Smooth muscle cell (in vitro differentiated cells): ENCODE measurements around the gene MYO5A. TPM values are rescaled to one million over a fixed set of nuclear protein-coding genes. Genes with fewer than 3 reads are reported as not detected.

ENCODE experiments used
- DNase-seq: peaks from one replicate; lab custom pipeline; 2025; ENCODE audit not compliant: unreplicated experiment; lab: John Stamatoyannopoulos, UW
- H2AFZ ChIP-seq: fragments of 200-600 bp; sonication (generic); 2 replicates; pipeline ENCODE4 v1.6.0; 2016; ENCODE audit warnings: antibody characterized with exemption, low read depth, mild to moderate bottlenecking
- H3F3A ChIP-seq: fragments of 200-600 bp; sonication (generic); 2 replicates; pipeline ENCODE4 v1.6.0; 2017; ENCODE audit warnings: antibody characterized with exemption, low read depth
- H3K27ac ChIP-seq: fragments of 200-600 bp; sonication (generic); 2 replicates; pipeline ENCODE4 v1.5.1; 2016; ENCODE audit warnings: low read depth, mild to moderate bottlenecking
- H3K27me3 ChIP-seq: fragments of 200-600 bp; sonication (generic); 2 replicates; pipeline ENCODE4 v1.6.1; 2016; ENCODE audit warnings: low read depth, mild to moderate bottlenecking
- H3K36me3 ChIP-seq: fragments of 200-600 bp; sonication (generic); 2 replicates; pipeline ENCODE4 v1.5.1; 2016; ENCODE audit warnings: low read depth
- H3K4me1 ChIP-seq: fragments of 200-600 bp; sonication (generic); 2 replicates; pipeline ENCODE4 v1.5.1; 2016; ENCODE audit warnings: low read depth
- H3K4me2 ChIP-seq: fragments of 200-600 bp; sonication (generic); 2 replicates; pipeline ENCODE4 v1.6.0; 2016; ENCODE audit warnings: mild to moderate bottlenecking
- H3K4me3 ChIP-seq: fragments of 200-600 bp; sonication (generic); 2 replicates; pipeline ENCODE4 v1.5.1; 2016; ENCODE audit warnings: mild to moderate bottlenecking
- H3K79me2 ChIP-seq: fragments of 200-600 bp; sonication (generic); 2 replicates; pipeline ENCODE4 v1.6.0; 2016; ENCODE audit warnings: low read depth, mild to moderate bottlenecking
- H3K9ac ChIP-seq: fragments of 200-600 bp; sonication (generic); 2 replicates; pipeline ENCODE4 v1.6.0; 2016; ENCODE audit warnings: low read depth
- H3K9me3 ChIP-seq: fragments of 200-600 bp; sonication (generic); replicated peaks from 2 replicates; pipeline ENCODE4 v1.5.1; 2016; ENCODE audit warnings: low read depth
- H4K20me1 ChIP-seq: fragments of 200-600 bp; sonication (generic); 2 replicates; pipeline ENCODE4 v1.6.0; 2016; ENCODE audit warnings: low read depth
- WGBS: methylation state at CpG from one replicate; pipeline ENCODE4 v1.1.7; 2016; ENCODE audit warnings: low lambda C conversion rate; 5-methylcytosine and 5-hydroxymethylcytosine counted together
- polyA plus RNA-seq: library from polyadenylated mRNA; unstranded; fragments of >200 nt; fragmentation: Nextera tagmentation; extraction: Ambion mirVana; gene quantifications from 2 replicates; pipeline ENCODE4 v1.2.1, GENCODE V29; 2016
- total RNA-seq: library from RNA; depleted of rRNA; stranded (reverse); fragments of >200 nt; gene quantifications from 2 replicates; pipeline ENCODE4 v1.2.3, GENCODE V29; 2014
- TF ChIP-seq, protein P1 (sequence below): fragments of 200-600 bp; sonication (generic); IDR thresholded peaks from 2 replicates; pipeline ENCODE4 v1.5.1; 2017; ENCODE audit warnings: borderline replicate concordance, mild to moderate bottlenecking, antibody characterized with exemption; ENCODE audit not compliant: insufficient read depth, poor library complexity, severe bottlenecking

Gene MYO5A
- total and polyA plus RNA-seq, 2 experiments from 2014 or later = 29.4 to 68.8 TPM

DNA sequence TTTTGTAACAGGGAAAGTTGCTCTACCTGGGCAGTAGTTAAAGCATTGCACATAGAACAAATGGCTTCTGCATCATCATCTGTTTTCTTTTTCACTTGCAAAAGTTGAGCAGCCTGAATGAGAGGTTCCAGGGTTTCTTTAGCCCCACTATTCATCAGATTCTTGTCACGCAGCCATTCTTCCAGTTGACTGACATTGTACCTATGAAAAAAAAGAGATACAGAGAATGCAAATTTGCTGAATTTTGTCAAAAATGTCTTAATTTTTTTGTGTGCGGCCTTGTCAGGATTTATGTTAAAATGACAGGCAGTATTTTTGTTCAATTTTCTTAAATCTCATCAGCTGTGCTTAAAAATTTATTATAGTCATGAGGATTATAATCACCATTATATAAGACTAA lies 211.7 kb downstream of the MYO5A start:
- TF ChIP-seq, protein P1, sequence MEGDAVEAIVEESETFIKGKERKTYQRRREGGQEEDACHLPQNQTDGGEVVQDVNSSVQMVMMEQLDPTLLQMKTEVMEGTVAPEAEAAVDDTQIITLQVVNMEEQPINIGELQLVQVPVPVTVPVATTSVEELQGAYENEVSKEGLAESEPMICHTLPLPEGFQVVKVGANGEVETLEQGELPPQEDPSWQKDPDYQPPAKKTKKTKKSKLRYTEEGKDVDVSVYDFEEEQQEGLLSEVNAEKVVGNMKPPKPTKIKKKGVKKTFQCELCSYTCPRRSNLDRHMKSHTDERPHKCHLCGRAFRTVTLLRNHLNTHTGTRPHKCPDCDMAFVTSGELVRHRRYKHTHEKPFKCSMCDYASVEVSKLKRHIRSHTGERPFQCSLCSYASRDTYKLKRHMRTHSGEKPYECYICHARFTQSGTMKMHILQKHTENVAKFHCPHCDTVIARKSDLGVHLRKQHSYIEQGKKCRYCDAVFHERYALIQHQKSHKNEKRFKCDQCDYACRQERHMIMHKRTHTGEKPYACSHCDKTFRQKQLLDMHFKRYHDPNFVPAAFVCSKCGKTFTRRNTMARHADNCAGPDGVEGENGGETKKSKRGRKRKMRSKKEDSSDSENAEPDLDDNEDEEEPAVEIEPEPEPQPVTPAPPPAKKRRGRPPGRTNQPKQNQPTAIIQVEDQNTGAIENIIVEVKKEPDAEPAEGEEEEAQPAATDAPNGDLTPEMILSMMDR = no peak
- peaks cover 19% of the 10 kb centered on the region for H3K36me3 ChIP-seq
- no peaks in the 10 kb centered on the region for H3K9me3 ChIP-seq
- H3K79me2 ChIP-seq = no peaks in the 10 kb centered on the region
- H3K4me1 ChIP-seq = no peaks in the 10 kb centered on the region
- DNase-seq = no peak
- H3F3A ChIP-seq = no peaks in the 10 kb centered on the region
- H3K4me3 ChIP-seq = no peak overlapping the region
- H2AFZ ChIP-seq = no peak overlapping the region
- WGBS = 95% methylated on average over 2 of the region's 2 CpGs
- no peaks in the 10 kb centered on the region for H4K20me1 ChIP-seq
- H3K9ac ChIP-seq = no peak overlapping the region
- no peak overlapping the region for H3K27ac ChIP-seq
- no peak overlapping the region for H3K4me2 ChIP-seq
- H3K27me3 ChIP-seq = no peaks in the 10 kb centered on the region

DNA sequence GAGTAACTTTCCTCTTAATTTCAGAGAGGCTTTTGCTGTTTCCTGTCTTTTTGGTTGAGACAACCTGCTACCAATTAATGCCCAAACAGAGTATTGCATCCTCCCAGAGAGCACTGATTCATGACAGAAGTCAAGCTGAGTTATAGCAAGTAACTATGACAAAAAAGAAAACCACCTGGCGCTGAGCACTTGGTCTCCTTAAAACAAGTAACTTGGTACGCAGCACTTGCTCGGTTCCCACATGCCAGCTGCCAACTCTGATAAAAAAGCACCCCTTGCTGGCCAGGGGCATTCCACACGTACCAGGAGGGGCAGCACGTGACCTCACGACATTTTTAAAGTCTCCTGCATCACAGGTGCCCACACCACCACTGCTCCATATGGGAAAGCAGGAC lies 219.5 kb downstream of the MYO5A start:
- 96% methylated on average over 6 of the region's 6 CpGs for WGBS
- Histone ChIP-seq H3K9me3 (no peaks in the 10 kb centered on the region), H3F3A (no peaks in the 10 kb centered on the region), H3K36me3 (peaks cover 9% of the 10 kb centered on the region), H3K4me1 (no peaks in the 10 kb centered on the region), H3K4me3 (no peak overlapping the region), H3K79me2 (no peaks in the 10 kb centered on the region), H4K20me1 (no peaks in the 10 kb centered on the region), H3K27me3 (no peaks in the 10 kb centered on the region), H3K9ac (no peak overlapping the region), H3K4me2 (no peak overlapping the region), H2AFZ (no peak overlapping the region), H3K27ac (no peak overlapping the region)
- no peak for DNase-seq
- TF ChIP-seq, protein P1 = no peak

DNA sequence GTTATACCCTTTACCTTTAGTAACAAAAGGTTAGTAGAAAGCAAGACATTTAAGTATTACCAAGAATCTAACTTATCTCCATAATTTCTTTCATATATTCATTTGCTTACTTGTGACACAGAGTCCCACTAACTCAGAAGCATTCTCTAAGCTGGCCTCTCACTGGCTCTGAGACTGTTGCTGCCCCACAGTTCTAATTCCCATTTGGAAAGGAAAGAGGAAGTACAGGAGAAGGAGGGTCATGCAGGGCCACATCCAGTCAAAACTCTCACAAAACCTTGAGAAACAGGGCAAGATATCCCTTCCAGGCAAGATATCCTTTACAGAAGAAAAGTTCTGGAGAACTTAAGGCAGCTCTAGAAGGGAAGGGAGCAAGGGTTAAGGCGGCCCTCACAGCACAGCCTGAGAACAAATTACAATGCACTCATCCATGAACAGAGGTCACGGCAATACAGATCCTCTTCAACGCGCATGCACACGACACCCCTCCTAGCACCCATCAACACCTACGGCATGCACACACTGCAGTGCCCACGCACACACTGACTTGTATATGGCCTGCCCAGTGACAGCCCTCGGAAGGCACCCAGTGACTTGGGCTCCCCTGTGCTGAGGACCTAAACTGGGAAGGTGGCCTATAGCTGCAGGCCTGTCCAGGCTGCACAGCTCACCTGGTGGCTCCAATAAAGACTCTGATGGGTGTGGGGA lies 220.1 kb downstream of the MYO5A start:
- H3K4me1 ChIP-seq = no peaks in the 10 kb centered on the region
- no peak overlapping the region for H3K9ac ChIP-seq
- H3K9me3 ChIP-seq = no peaks in the 10 kb centered on the region
- no peak for DNase-seq
- peaks cover 9% of the 10 kb centered on the region for H3K36me3 ChIP-seq
- H3K27me3 ChIP-seq = no peaks in the 10 kb centered on the region
- TF ChIP-seq, protein P1 = no peak
- H3K79me2 ChIP-seq = no peaks in the 10 kb centered on the region
- no peak overlapping the region for H3K4me3 ChIP-seq
- H2AFZ ChIP-seq = no peak overlapping the region
- WGBS = 89% methylated on average over 8 of the region's 8 CpGs
- no peaks in the 10 kb centered on the region for H3F3A ChIP-seq
- no peak overlapping the region for H3K27ac ChIP-seq
- no peak overlapping the region for H3K4me2 ChIP-seq
- H4K20me1 ChIP-seq = no peaks in the 10 kb centered on the region

DNA sequence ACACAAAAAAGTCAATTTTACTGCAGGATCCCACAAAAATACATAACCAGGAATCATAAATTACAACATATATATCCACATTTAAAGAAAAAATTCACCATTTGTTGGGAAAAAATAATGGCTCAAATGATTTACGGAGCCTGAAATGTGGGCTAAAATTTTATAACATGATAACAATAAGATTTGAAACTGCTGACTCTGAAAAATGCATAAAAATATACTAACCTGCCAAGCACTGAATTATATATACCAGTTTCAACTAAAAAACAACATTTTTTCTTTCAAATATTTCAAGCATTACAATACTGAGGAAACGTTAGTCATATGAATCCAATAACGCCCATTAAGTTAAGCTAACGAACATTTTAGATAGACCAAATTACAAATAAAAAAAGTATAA lies 220.8 kb downstream of the MYO5A start:
- TF ChIP-seq, protein P1 = no peak
- 98% methylated on average over 4 of the region's 4 CpGs for WGBS

More for the DNA sequence above, 220.8 kb downstream of the MYO5A start:
- H4K20me1 ChIP-seq = no peaks in the 10 kb centered on the region
- H3F3A ChIP-seq = no peaks in the 10 kb centered on the region
- H2AFZ ChIP-seq = no peak overlapping the region
- H3K9me3 ChIP-seq = no peaks in the 10 kb centered on the region
- no peaks in the 10 kb centered on the region for H3K79me2 ChIP-seq
- no peaks in the 10 kb centered on the region for H3K4me1 ChIP-seq
- DNase-seq = no peak
- no peak overlapping the region for H3K9ac ChIP-seq
- peaks cover 2% of the 10 kb centered on the region for H3K36me3 ChIP-seq
- H3K4me3 ChIP-seq = no peak overlapping the region
- no peak overlapping the region for H3K4me2 ChIP-seq
- H3K27me3 ChIP-seq = no peaks in the 10 kb centered on the region
- H3K27ac ChIP-seq = no peak overlapping the region
